HG03575 (cell line): ENCODE measurements around the gene GPR173.

ENCODE experiments used
- ATAC-seq: cut with Tn5 transposase; IDR thresholded peaks from one replicate; pipeline ENCODE4 v1.9.1; 2021; ENCODE audit not compliant: unreplicated experiment, insufficient number of reproducible peaks, low FRiP score; ENCODE audit errors: extremely low read depth

Gene GPR173

GRCh38 chrX:53056292-53056691 is 7.7 kb downstream of the GPR173 start:
- no peak for ATAC-seq

DNA sequence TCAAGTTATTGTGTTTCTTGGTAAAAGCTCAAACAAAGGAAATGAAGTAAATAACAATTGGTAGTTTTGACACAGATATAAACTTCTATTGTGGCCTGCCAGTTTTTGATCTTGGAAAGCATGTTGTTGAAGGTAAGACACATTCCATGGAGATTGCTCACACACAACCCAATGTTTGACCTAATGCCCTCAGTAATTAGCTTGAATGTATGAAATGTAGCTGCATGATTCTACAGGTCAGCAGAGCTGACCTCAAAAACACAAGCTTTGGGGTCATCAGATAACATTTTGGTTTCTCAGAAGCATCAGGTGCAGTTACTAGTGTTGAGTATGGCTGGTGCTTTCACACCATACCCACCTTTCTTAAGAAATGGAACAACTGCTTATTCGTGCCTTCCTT is 16.5 kb downstream of the GPR173 start:
- ATAC-seq = no peak

DNA sequence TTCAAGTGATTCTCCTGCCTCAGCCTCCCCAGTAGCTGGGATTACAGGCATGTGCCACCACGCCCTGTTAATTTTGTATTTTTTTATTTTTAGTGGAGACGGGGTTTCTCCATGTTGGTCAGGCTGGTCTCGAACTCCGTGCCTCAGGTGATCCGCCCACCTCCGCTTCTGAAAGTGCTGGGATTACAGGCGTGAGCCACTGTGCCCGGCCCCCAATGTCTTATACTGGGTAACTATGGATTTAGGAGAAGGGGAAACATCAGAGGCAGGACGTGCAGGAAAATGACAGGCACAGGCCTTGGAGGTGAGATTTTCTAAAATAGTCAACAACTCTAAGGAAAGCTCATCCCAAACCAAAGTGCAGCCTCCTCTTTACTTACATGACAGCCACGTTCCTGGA is 22.5 kb downstream of the GPR173 start:
- ATAC-seq = no peak

DNA sequence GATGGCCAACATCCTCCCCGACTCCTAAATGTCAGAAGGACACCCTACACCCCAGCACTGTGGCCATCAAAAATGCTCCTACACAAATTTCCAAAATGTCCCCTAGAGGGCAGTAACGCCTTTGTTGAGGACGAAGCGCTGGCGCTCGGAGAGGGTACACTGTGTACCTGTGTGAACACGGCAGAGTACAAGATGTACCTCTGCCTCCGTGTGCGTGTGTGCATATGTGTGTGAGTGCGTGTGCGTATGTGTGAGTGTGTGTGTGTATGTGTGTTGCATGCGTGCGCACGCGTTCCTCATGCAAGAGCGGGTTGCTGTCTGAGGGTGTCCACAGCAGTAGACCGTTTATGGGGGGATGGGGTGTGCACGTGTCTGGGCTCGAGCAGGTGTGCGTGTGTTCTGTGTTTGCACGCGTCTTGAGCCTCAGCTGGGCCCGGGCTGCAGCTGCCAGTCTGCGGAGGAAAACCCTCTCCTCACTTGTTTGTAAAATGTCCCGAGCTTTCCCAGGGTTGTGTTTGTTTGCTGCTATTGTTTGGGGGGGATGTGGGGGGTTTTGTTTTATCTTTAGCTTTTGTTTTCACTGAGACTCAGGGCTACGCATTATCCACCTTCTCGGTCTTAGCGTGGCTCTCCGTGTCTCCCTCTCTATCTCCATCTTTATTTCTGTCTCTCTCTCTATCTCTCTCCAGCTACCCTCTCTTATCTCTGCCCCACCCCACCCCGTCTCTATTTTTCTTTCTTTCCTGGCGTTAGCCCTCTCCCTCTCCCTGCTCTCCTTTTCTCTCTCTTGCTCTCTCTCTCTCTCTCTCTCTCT is 23.2 kb downstream of the GPR173 start:
- ATAC-seq = no peak

DNA sequence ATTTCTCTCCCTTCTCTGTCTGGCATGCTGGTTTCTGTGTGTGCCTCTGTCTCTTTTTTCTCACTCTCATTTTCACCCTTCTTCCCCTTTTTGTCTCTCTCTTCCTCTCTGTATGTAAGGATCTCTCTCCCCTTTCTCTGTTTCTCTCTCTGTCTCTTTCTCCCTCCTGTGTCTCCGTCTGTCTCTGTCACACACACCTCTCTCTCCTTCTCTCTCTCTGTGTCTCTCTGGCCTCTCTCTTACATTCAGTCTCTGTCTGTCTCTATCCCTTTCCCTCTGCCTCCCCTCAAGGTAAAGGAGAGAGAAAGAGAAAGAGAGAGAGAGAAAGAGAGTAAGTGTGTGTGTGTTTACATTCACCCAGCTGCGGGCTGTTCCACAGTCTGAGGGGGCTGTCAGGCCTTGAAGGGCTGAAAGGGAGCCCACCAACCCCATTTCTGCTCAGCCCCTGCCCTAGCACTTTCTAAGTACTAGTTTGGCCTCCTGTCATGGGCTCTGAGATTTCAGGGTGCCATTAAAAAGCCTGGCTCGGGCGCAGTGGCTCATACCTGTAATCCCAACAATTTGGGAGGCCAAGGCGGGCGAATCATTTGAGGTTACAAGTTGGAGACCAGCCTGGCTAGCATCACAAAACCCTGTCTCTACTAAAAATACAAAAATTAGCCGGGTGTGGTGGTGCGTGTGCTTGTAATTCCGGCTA is 24.0 kb downstream of the GPR173 start:
- no peak for ATAC-seq

GRCh38 chrX:53073115-53073586 is 24.6 kb downstream of the GPR173 start:
- no peak for ATAC-seq

DNA sequence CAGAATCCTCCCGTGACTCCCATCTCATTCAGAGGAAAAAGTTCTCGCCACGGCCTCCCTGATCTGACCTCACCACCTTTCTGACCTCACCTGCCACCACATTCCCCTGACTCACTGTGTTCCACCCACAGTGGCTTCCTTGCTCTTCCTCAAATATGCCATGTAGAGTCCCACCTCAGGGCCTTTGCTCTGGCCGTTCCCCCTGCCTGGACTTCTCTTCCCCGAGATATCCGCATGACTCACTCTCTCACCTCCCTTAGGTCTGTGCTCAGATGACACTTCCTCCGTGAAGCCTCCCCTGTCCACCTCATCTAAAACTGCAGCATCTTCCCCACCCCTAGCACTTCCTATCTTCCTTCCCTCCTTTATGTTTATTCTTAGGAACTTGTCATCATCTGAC is 26.4 kb downstream of the GPR173 start:
- ATAC-seq = no peak

DNA sequence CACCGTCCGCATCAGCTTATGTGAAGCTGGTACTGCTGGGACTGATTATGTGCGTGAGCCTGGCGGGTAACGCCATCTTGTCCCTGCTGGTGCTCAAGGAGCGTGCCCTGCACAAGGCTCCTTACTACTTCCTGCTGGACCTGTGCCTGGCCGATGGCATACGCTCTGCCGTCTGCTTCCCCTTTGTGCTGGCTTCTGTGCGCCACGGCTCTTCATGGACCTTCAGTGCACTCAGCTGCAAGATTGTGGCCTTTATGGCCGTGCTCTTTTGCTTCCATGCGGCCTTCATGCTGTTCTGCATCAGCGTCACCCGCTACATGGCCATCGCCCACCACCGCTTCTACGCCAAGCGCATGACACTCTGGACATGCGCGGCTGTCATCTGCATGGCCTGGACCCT is 28.1 kb downstream of the GPR173 start:
- ATAC-seq = no peak

GRCh38 chrX:53077207-53078197 is 28.9 kb downstream of the GPR173 start:
- no peak for ATAC-seq

GRCh38 chrX:53078943-53079342 is 30.4 kb downstream of the GPR173 start:
- no peak for ATAC-seq

- no peak for ATAC-seq
Observed at GRCh38 chrX:53080628-53081580, 32.3 kb downstream of the GPR173 start.

- peak; percentile 61 for ATAC-seq
Observed at GRCh38 chrX:53081925-53082772, 33.6 kb downstream of the GPR173 start, which contains the start of gene TSPYL2. Gene TSPYL2 (plus strand): TSS chrX:53082367. CDS start chrX:53082499, 132 bp downstream.

DNA sequence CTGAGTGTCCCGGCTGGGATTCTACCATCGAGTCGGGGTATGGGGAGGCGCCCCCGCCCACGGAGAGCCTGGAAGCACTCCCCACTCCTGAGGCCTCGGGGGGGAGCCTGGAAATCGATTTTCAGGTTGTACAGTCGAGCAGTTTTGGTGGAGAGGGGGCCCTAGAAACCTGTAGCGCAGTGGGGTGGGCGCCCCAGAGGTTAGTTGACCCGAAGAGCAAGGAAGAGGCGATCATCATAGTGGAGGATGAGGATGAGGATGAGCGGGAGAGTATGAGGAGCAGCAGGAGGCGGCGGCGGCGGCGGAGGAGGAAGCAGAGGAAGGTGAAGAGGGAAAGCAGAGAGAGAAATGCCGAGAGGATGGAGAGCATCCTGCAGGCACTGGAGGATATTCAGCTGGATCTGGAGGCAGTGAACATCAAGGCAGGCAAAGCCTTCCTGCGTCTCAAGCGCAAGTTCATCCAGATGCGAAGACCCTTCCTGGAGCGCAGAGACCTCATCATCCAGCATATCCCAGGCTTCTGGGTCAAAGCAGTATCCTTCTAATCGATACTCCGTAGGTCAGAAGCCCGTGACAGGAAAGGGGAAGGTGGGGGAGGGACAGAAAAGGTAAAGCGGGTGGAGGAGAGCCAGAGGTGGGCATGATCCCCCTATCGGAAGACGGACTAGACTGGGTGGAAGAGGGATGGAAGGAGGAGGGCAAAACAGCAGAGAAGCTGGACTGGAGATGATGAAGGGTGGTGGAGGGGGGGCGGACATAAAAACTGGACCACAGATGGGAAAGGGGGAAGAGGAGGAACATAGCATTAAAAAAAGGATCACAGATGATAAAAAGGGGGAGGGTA is 34.4 kb downstream of the GPR173 start:
- no peak for ATAC-seq

DNA sequence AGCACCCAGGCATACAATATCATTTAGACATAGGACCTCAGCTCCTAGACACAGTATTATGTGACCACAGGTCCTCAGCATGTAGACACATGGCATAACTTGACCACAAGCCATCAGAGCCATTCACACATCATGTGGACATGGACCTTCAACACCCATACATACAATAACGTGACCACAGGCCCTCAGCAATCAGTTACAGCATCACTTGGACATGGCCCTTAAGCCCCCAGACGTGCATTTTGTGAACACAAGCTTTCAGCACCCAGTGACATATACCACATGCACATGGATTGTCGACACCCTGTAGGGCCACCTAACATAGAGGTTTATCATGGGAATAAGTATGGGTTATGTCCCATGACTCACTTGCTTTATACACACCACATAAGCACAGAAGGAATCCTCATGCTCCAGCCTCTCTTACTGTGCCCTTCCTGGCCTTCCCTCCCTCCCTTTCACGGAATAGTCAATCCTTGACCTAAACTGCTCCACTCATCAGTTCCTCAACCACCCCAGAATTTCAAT is 35.5 kb downstream of the GPR173 start:
- no peak for ATAC-seq

GRCh38 chrX:53084863-53085262 is 36.3 kb downstream of the GPR173 start:
- no peak for ATAC-seq

DNA sequence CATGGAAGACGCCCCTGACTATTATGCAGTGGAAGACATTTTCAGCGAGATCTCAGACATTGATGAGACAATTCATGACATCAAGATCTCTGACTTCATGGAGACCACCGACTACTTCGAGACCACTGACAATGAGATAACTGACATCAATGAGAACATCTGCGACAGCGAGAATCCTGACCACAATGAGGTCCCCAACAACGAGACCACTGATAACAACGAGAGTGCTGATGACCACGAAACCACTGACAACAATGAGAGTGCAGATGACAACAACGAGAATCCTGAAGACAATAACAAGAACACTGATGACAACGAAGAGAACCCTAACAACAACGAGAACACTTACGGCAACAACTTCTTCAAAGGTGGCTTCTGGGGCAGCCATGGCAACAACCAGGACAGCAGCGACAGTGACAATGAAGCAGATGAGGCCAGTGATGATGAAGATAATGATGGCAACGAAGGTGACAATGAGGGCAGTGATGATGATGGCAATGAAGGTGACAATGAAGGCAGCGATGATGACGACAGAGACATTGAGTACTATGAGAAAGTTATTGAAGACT is 37.2 kb downstream of the GPR173 start:
- no peak for ATAC-seq
